GM21576 (cell line): ENCODE data around the gene SPIC.

ENCODE experiments used
- ATAC-seq: cut with Tn5 transposase; IDR thresholded peaks from one replicate; pipeline ENCODE4 v1.9.1; 2021; ENCODE audit warnings: mild to moderate bottlenecking, moderate library complexity; ENCODE audit not compliant: unreplicated experiment

SPIC gene

GRCh38 chr12:101527682-101528081 lies 52.5 kb downstream of the SPIC start:
- ATAC-seq: no peak

GRCh38 chr12:101536069-101536674 lies 61.0 kb downstream of the SPIC start:
- ATAC-seq: no peak
